Measurements from ENCODE around the gene DCTN1.
A peak's percentile ranks its signal among the peaks of the same experiment; 100 is the strongest.
"Not testable (repeated sequence)": the region's sequence is repeated elsewhere in the genome, so short reads cannot be mapped to it uniquely, and the experiment has no call there.

DCTN1 gene

GRCh38 chr2:74369976-74370375 lies 10.1 kb downstream of the DCTN1 start:
- DNase-seq (ENCODE audit: low read depth): no peak

- no peak for DNase-seq (ENCODE audit: low read depth)
These were observed 11.6 kb downstream of the DCTN1 start for GRCh38 chr2:74368499-74368898.

- no peak for DNase-seq (ENCODE audit: low read depth)
These were observed 12.3 kb downstream of the DCTN1 start for GRCh38 chr2:74367789-74368188.

- no peak for DNase-seq (ENCODE audit: low read depth)
These were observed 14.1 kb downstream of the DCTN1 start for GRCh38 chr2:74366036-74366435.

GRCh38 chr2:74364533-74365505 lies 15.3 kb downstream of the DCTN1 start:
- no peak for DNase-seq (ENCODE audit: low read depth)

- no peak for DNase-seq (ENCODE audit: low read depth)
These were observed 18.8 kb downstream of the DCTN1 start for GRCh38 chr2:74361327-74361726.

- no peak for DNase-seq (ENCODE audit: low read depth)
These were observed 22.5 kb downstream of the DCTN1 start for GRCh38 chr2:74357627-74358026.

GRCh38 chr2:74349889-74350288 lies 30.2 kb downstream of the DCTN1 start:
- DNase-seq (ENCODE audit: low read depth): no peak

- no peak for DNase-seq (ENCODE audit: low read depth)
These were observed 32.4 kb downstream of the DCTN1 start for GRCh38 chr2:74347742-74348141.

GRCh38 chr2:74347303-74347702 lies 32.8 kb downstream of the DCTN1 start:
- no peak for DNase-seq (ENCODE audit: low read depth)

GRCh38 chr2:74345272-74345943 lies 34.7 kb downstream of the DCTN1 start:
- no peak for DNase-seq (ENCODE audit: low read depth)

- no peak for DNase-seq (ENCODE audit: low read depth)
These were observed 36.8 kb downstream of the DCTN1 start, which contains the start of gene SLC4A5 for GRCh38 chr2:74343316-74343715. TSS of gene SLC4A5 (minus strand) at chr2:74343416. CDS start at chr2:74315023, 28,393 bp downstream.

GRCh38 chr2:74336227-74336626 lies 43.9 kb downstream of the DCTN1 start:
- not testable (repeated sequence) for DNase-seq (ENCODE audit: low read depth)

GRCh38 chr2:74334931-74335333 lies 45.2 kb downstream of the DCTN1 start:
- peak; percentile 67 for DNase-seq (ENCODE audit: low read depth)

- no peak for DNase-seq (ENCODE audit: low read depth)
These were observed 46.1 kb downstream of the DCTN1 start for GRCh38 chr2:74333896-74334586.

- no peak for DNase-seq (ENCODE audit: low read depth)
These were observed 46.9 kb downstream of the DCTN1 start for GRCh38 chr2:74333175-74333574.

GRCh38 chr2:74332550-74333174 lies 47.4 kb downstream of the DCTN1 start:
- DNase-seq (ENCODE audit: low read depth): no peak

- no peak for DNase-seq (ENCODE audit: low read depth)
These were observed 51.5 kb downstream of the DCTN1 start for GRCh38 chr2:74328573-74328972.

- DNase-seq (ENCODE audit: low read depth): no peak
These were observed 52.0 kb downstream of the DCTN1 start for GRCh38 chr2:74328074-74328473.

- no peak for DNase-seq (ENCODE audit: low read depth)
These were observed 52.5 kb downstream of the DCTN1 start for GRCh38 chr2:74327627-74328026.

- no peak for DNase-seq (ENCODE audit: low read depth)
These were observed 52.9 kb downstream of the DCTN1 start for GRCh38 chr2:74327199-74327598.

GRCh38 chr2:74325815-74326214 lies 54.3 kb downstream of the DCTN1 start:
- DNase-seq (ENCODE audit: low read depth): no peak

Data from T follicular helper cell (primary cell).